Measurements from ENCODE around the gene RNF123.

The RNF123 gene

GRCh38 chr3:49689046-49689907, at the start of gene RNF123, which contains the start of gene MST1:
Gene RNF123, plus strand, starts transcription at chr3:49689557. Its CDS starts 1,609 bp downstream, at chr3:49691166.
Gene MST1, minus strand, starts transcription at chr3:49689474. Its CDS starts 783 bp downstream, at chr3:49688691.
- H3K79me2 ChIP-seq (ENCODE audit: insufficient read depth, low read depth) = no peaks in the 10 kb centered on the region; the same call in 1 of the 2 replicates
- peak within 1 kb of the TSS; percentile 53; the same call in 1 of the 2 replicates for H3K9ac ChIP-seq
- no peak within 1 kb of the TSS for H3K4me3 ChIP-seq (IDR thresholded peaks at IDR 0.05; ENCODE audit: insufficient read depth, low read depth, low read length)
- peak within 1 kb of the TSS; percentile 52 for H3K4me2 ChIP-seq
- H3K36me3 ChIP-seq (ENCODE audit: insufficient read depth) = no peaks in the 10 kb centered on the region
- no peak for TF ChIP-seq CTCF (conservative IDR thresholded peaks at IDR 0.05; ENCODE audit: low read depth, low read length)
- H3K27ac ChIP-seq = peak within 1 kb of the TSS; percentile 49; the same call in 1 of the 2 replicates
- no peaks in the 10 kb centered on the region for H4K20me1 ChIP-seq (ENCODE audit: insufficient read depth)
- no peaks in the 10 kb centered on the region for H3K27me3 ChIP-seq (ENCODE audit: insufficient read depth, low read depth)
- no peaks in the 10 kb centered on the region for H3K4me1 ChIP-seq (ENCODE audit: low read depth, poor library complexity, severe bottlenecking)
- peak within 1 kb of the TSS; percentile 95 for H2AFZ ChIP-seq (ENCODE audit: low read depth)

- H3K36me3 ChIP-seq (ENCODE audit: insufficient read depth) = no peaks in the 10 kb centered on the region
- H3K79me2 ChIP-seq (ENCODE audit: insufficient read depth, low read depth) = no peaks in the 10 kb centered on the region
- no peaks in the 10 kb centered on the region for H3K4me1 ChIP-seq (ENCODE audit: low read depth, poor library complexity, severe bottlenecking)
- H3K27ac ChIP-seq = no peak overlapping the region
- no peak overlapping the region for H2AFZ ChIP-seq (ENCODE audit: low read depth)
- H3K4me3 ChIP-seq (IDR thresholded peaks at IDR 0.05; ENCODE audit: insufficient read depth, low read depth, low read length) = no peak overlapping the region
- H3K27me3 ChIP-seq (ENCODE audit: insufficient read depth, low read depth) = no peaks in the 10 kb centered on the region
- no peak for TF ChIP-seq CTCF (conservative IDR thresholded peaks at IDR 0.05; ENCODE audit: low read depth, low read length)
- H4K20me1 ChIP-seq (ENCODE audit: insufficient read depth) = no peaks in the 10 kb centered on the region
- no peak overlapping the region for H3K4me2 ChIP-seq
- no peak overlapping the region for H3K9ac ChIP-seq
Observed at GRCh38 chr3:49641292-49641691, 48.1 kb upstream of the RNF123 start.

- no peak for TF ChIP-seq CTCF (conservative IDR thresholded peaks at IDR 0.05; ENCODE audit: low read depth, low read length)
- H2AFZ ChIP-seq (ENCODE audit: low read depth) = no peak overlapping the region
- H3K9ac ChIP-seq = no peak overlapping the region
- H3K27ac ChIP-seq = no peak overlapping the region
- no peaks in the 10 kb centered on the region for H4K20me1 ChIP-seq (ENCODE audit: insufficient read depth)
- H3K4me3 ChIP-seq (IDR thresholded peaks at IDR 0.05; ENCODE audit: insufficient read depth, low read depth, low read length) = no peak overlapping the region
- H3K36me3 ChIP-seq (ENCODE audit: insufficient read depth) = no peaks in the 10 kb centered on the region
- no peaks in the 10 kb centered on the region for H3K4me1 ChIP-seq (ENCODE audit: low read depth, poor library complexity, severe bottlenecking)
- no peaks in the 10 kb centered on the region for H3K27me3 ChIP-seq (ENCODE audit: insufficient read depth, low read depth)
- no peak overlapping the region for H3K4me2 ChIP-seq
- H3K79me2 ChIP-seq (ENCODE audit: insufficient read depth, low read depth) = no peaks in the 10 kb centered on the region
Observed at GRCh38 chr3:49641921-49642707, 47.2 kb upstream of the RNF123 start.

GRCh38 chr3:49642708-49643145, 46.6 kb upstream of the RNF123 start:
- Histone ChIP-seq H3K9ac (no peak overlapping the region), H3K27ac (no peak overlapping the region), H3K4me1 (ENCODE audit: low read depth, poor library complexity, severe bottlenecking) (no peaks in the 10 kb centered on the region), H3K4me2 (no peak overlapping the region), H4K20me1 (ENCODE audit: insufficient read depth) (no peaks in the 10 kb centered on the region), H3K79me2 (ENCODE audit: insufficient read depth, low read depth) (no peaks in the 10 kb centered on the region), H3K36me3 (ENCODE audit: insufficient read depth) (no peaks in the 10 kb centered on the region), H3K4me3 (IDR thresholded peaks at IDR 0.05; ENCODE audit: insufficient read depth, low read depth, low read length) (no peak overlapping the region), H3K27me3 (ENCODE audit: insufficient read depth, low read depth) (no peaks in the 10 kb centered on the region), H2AFZ (ENCODE audit: low read depth) (no peak overlapping the region)
- TF ChIP-seq CTCF (conservative IDR thresholded peaks at IDR 0.05; ENCODE audit: low read depth, low read length) = no peak

All from KMS-11 (cell line).